Right lobe of liver (tissue), 6 donors: ENCODE results near the gene CTIF. TPM values are rescaled to one million over a fixed set of nuclear protein-coding genes. Genes with fewer than 3 reads are reported as not detected.

Experiments
- ATAC-seq, 4 donors: fragments of 200-7000 bp; cut with Tn5 transposase; one replicate each; pipeline ENCODE4 v1.9.1; 2020; ENCODE audit warnings: mild to moderate bottlenecking in 4 of 4, moderate library complexity in 4 of 4
- DNase-seq, 3 donors: peaks; one replicate each; pipeline ENCODE4 v3.0.0-alpha.2; 2020
- H3K27ac ChIP-seq, 3 donors: fragments of 200-600 bp; one replicate each; pipeline ENCODE4 v1.8.0; 2022
- H3K27me3 ChIP-seq, 2 donors: fragments of 200-600 bp; one replicate each; pipeline ENCODE4 v1.8.0; 2022
- H3K36me3 ChIP-seq, 4 donors: fragments of 200-600 bp; sonication (generic) in 1 of 4; one replicate each; pipeline versions ENCODE4 v1.5.1 to v1.8.0; 2017 to 2022; ENCODE audit warnings: control low read depth in 1 of 4
- H3K4me1 ChIP-seq, 4 donors: fragments of 200-600 bp; sonication (generic) in 1 of 4; one replicate each; pipeline versions ENCODE4 v1.5.1 to v1.8.0; 2017 to 2022; ENCODE audit warnings: control low read depth in 1 of 4
- H3K4me3 ChIP-seq, 3 donors: fragments of 200-600 bp; one replicate each; pipeline ENCODE4 v1.8.0; 2022
- H3K9me3 ChIP-seq, 4 donors: fragments of 200-600 bp; sonication (generic) in 1 of 4; one replicate each; pipeline versions ENCODE4 v1.5.1 to v1.8.0; 2017 to 2022; ENCODE audit warnings: control low read depth in 1 of 4
- POLR2A ChIP-seq: fragments of 450-650 bp; IDR thresholded peaks from one replicate; pipeline ENCODE4 v1.6.1; 2017; ENCODE audit warnings: antibody characterized with exemption, mild to moderate bottlenecking
- WGBS: methylation state at CpG from one replicate; pipeline ENCODE4 v1.1.6; 2018; ENCODE audit warnings: low coverage, low lambda C conversion rate; ENCODE audit not compliant: insufficient coverage; ENCODE audit errors: missing lambda C conversion rate; 5-methylcytosine and 5-hydroxymethylcytosine counted together
- intact Hi-C, 2 donors: fragments of 100-400 bp; cut with DNase I; formaldehyde crosslinking; loops; one replicate each; pipeline versions ENCODE4 v1.11.2 to v1.14.1; 2022
- total RNA-seq, 6 experiments: library from RNA; depleted of rRNA in 2 of 6; stranded (reverse); fragments of >200 nt in 2 of 6; fragmentation: NEBNext Ultra II Directional in 3 of 6; extraction: Animal tissue kit (Norgen Biotek cat#: 25700) in 3 of 6; gene quantifications; one replicate each; pipeline versions ENCODE4 v1.1.0 to v1.2.4, GENCODE V29; 2016 to 2023
- TF ChIP-seq, protein P1 (sequence below), 4 donors: fragments of 200-600 bp in 3 of 4; fragments of 450-650 bp in 1 of 4; IDR thresholded peaks; one replicate each; pipeline versions ENCODE4 v1.5.1 to v1.8.0; 2016 to 2022; ENCODE audit warnings: antibody characterized with exemption in 4 of 4, mild to moderate bottlenecking in 2 of 4
- donor health status: DM: no; HTN: yes; CAD: no.
- donor health status: DM: no; HTN: no; CAD: no.
- donor health status: DM: no; HTN: no; CAD: no.
- donor health status: DM: no; HTN: yes; CAD: no.
- donor health status: DM: no; HTN: yes; CAD: no.

CTIF gene
- total RNA-seq, 6 experiments from 2014 or later = 29.0 to 60.6 (median 43.1) TPM

DNA sequence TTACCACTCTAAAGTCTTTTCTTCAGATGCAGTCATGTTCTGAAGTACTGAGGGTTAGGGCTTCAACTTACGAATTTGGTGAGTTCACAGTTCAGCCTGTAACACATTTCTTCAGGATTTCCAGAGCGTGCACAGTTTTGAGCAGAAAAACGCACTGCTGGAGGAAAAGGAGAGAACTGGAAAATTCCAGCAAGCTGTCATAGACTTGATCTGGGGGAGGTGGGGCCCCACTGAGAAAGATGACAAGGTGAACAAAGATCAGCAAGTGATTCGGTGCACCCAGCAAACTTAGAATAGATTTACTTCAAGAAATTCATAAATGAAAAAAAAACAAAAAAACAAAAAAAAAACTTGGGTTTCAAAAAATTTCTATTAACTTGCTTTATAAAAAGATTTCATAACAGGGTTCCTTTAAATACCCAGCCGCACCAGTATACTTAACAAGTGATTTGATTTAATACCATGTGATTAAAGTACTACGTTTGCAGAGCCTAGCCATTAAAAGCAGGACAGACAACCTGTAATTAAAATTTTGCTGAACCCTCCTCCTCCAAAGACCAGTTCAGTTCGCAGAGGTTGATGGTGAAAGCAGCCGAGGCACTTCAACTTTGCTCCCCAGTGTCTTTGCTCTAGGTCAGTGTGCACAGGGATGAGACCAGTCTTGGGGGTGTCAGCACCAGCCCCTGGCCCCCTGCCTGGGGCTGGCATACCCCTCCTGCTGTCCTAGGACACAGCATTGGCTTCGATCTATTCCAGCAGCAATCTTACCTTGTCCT, 30.5 kb downstream of the CTIF start:
- intact Hi-C loops = no loop called here
- Histone ChIP-seq H3K4me3 (no peak overlapping the region), H3K27me3 (no peaks in the 10 kb centered on the region), H3K9me3 (no peaks in the 10 kb centered on the region), H3K4me1 (peaks cover 0 to 53% (median 24%) of the 10 kb centered on the region in 4 donors), H3K27ac (peak overlapping the region in 2 of 3 donors; percentile 60 to 65), H3K36me3 (no peaks in the 10 kb centered on the region)
- ATAC-seq = peak in 2 of 4 donors; percentile 6 to 53
- TF ChIP-seq POLR2A = no peak
- TF ChIP-seq, protein P1, sequence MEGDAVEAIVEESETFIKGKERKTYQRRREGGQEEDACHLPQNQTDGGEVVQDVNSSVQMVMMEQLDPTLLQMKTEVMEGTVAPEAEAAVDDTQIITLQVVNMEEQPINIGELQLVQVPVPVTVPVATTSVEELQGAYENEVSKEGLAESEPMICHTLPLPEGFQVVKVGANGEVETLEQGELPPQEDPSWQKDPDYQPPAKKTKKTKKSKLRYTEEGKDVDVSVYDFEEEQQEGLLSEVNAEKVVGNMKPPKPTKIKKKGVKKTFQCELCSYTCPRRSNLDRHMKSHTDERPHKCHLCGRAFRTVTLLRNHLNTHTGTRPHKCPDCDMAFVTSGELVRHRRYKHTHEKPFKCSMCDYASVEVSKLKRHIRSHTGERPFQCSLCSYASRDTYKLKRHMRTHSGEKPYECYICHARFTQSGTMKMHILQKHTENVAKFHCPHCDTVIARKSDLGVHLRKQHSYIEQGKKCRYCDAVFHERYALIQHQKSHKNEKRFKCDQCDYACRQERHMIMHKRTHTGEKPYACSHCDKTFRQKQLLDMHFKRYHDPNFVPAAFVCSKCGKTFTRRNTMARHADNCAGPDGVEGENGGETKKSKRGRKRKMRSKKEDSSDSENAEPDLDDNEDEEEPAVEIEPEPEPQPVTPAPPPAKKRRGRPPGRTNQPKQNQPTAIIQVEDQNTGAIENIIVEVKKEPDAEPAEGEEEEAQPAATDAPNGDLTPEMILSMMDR (IDR thresholded peaks at IDR 0.05) = no peak
- DNase-seq = peak in 2 of 3 donors; percentile 58 to 67
- 58% methylated on average over 9 of the region's 9 CpGs for WGBS

DNA sequence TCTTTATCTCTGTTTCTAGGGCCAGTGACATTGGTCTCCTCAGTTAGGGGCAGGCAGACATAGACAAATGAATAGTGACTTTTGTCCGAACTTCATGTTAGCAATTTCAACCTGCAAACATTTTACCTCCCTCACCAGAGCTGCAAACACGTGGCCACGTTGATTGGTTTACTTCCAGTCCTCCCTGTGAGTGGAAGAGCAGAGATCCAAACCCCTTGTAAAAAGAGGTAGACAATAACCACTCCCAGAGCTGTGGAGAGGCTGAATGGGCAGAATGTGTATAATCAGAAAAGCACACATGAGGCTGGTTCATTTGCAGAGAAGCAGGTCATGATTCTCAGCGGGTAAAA, 31.1 kb downstream of the CTIF start:
- H3K36me3 ChIP-seq = no peaks in the 10 kb centered on the region
- peaks cover 0 to 55% (median 26%) of the 10 kb centered on the region in 4 donors for H3K4me1 ChIP-seq
- H3K27ac ChIP-seq = peak overlapping the region in 2 of 3 donors; percentile 60 to 65
- ATAC-seq (peak in 2 of 4 donors; percentile 5 to 33), DNase-seq (peak in 2 of 3 donors; percentile 52 to 63)
- H3K27me3 ChIP-seq = no peaks in the 10 kb centered on the region
- TF ChIP-seq POLR2A = no peak
- TF ChIP-seq, protein P1 (IDR thresholded peaks at IDR 0.05) = no peak
- WGBS = 39% methylated on average over 4 of the region's 4 CpGs
- H3K9me3 ChIP-seq = no peaks in the 10 kb centered on the region
- intact Hi-C loops = no loop called here
- no peak overlapping the region for H3K4me3 ChIP-seq

DNA sequence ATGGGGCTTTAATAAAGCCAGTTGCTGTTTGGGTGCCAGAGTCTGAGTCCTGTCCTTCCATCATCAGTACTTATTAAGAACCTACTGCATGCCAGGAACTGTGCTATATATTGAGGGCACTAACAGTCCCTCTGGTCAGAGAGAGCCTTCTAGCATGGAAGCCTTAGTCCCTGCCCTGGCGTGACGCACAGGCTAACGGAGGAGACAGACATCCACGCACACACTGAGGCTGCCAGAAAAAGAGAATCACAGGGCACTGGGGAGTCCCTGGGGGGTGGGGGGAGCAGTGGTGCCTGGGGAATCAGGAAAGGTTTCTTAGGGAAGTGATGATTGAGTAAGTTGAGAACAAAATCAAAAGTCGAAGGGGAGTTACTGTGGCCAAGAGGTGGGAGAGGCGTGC, 31.5 kb downstream of the CTIF start:
- peak in 1 of 3 donors; percentile 12 for DNase-seq
- TF ChIP-seq, protein P1 (IDR thresholded peaks at IDR 0.05) = no peak
- no peak for TF ChIP-seq POLR2A
- 77% methylated on average over 6 of the region's 6 CpGs for WGBS
- Histone ChIP-seq H3K9me3 (no peaks in the 10 kb centered on the region), H3K27me3 (no peaks in the 10 kb centered on the region), H3K36me3 (no peaks in the 10 kb centered on the region), H3K4me3 (no peak overlapping the region), H3K27ac (peak overlapping the region in 2 of 3 donors; percentile 60 to 65), H3K4me1 (peaks cover 0 to 59% (median 28%) of the 10 kb centered on the region in 4 donors)
- ATAC-seq = no peak
- intact Hi-C loops = no loop called here

DNA sequence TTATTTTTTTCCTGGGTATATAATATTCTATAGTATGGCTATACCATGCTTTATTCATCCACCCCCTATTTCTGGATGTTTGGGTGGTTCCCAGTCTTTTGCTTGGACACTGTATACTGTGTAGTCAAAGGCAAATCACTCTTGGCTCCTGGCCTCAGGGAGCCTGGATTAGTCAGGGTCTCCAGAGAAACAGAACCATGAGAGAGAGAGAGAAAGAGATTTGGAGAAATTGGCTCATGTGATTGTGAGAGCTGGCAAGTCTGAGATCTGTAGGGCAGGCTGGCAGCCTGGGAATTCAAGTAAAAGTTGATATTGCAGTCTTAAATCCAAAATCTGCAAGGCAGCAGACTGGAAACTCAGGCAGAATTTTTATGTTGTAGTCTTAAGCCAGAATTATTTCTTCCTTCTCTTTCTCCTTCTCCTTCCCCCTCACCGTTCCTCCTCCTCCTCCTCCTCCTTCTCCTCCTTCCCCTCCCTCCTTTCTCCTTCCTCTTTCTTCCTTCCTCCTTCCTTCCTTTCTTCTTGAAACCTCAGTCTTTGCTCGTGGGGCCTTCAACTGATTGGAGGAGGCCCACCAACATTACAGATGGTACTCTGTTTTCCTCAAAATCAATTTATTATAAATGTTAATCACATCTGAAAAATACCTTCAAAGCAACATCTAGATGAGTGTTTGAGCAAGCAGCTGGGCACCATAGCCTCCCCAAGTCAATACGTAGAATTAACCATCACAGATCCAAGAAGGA, 33.0 kb downstream of the CTIF start:
- DNase-seq = peak in 1 of 3 donors; percentile 5
- Histone ChIP-seq H3K27ac (no peak overlapping the region), H3K9me3 (no peaks in the 10 kb centered on the region), H3K4me3 (no peak overlapping the region), H3K36me3 (no peaks in the 10 kb centered on the region), H3K27me3 (no peaks in the 10 kb centered on the region), H3K4me1 (peaks cover 0 to 69% (median 33%) of the 10 kb centered on the region in 4 donors)
- 67% methylated on average over 3 of the region's 3 CpGs for WGBS
- no peak for ATAC-seq
- TF ChIP-seq, protein P1 (IDR thresholded peaks at IDR 0.05) = no peak
- no peak for TF ChIP-seq POLR2A
- intact Hi-C loops = no loop called here
